HTR-8/SVneo (cell line): ENCODE data around the gene ZNF827.

Experiments
- DNase-seq: peaks from one replicate; pipeline ENCODE4 v3.0.0; 2011; ENCODE audit warnings: low spot score, mixed read lengths; ENCODE audit not compliant: insufficient read length
- FAIRE-seq: peaks from 2 replicates; lab custom pipeline; 2011; peaks lifted over from hg19 to GRCh38; lab: Jason Lieb, UNC

ZNF827 gene

GRCh38 chr4:145895056-145895455 is 43.6 kb downstream of the ZNF827 start:
- FAIRE-seq: no peak
- DNase-seq: no peak

- FAIRE-seq (no peak), DNase-seq (no peak)
Observed at GRCh38 chr4:145891958-145892357, 46.7 kb downstream of the ZNF827 start.

- DNase-seq (no peak), FAIRE-seq (no peak)
Observed at GRCh38 chr4:145890689-145891088, 47.9 kb downstream of the ZNF827 start.

GRCh38 chr4:145888393-145888792 is 50.2 kb downstream of the ZNF827 start:
- no peak for FAIRE-seq
- no peak for DNase-seq

- DNase-seq: no peak
- no peak for FAIRE-seq
Observed at GRCh38 chr4:145887241-145887991, 51.2 kb downstream of the ZNF827 start.

- DNase-seq: no peak
- FAIRE-seq: no peak
Observed at GRCh38 chr4:145886871-145887240, 51.8 kb downstream of the ZNF827 start.

GRCh38 chr4:145885666-145886065 is 53.0 kb downstream of the ZNF827 start:
- no peak for FAIRE-seq
- DNase-seq: no peak

DNA sequence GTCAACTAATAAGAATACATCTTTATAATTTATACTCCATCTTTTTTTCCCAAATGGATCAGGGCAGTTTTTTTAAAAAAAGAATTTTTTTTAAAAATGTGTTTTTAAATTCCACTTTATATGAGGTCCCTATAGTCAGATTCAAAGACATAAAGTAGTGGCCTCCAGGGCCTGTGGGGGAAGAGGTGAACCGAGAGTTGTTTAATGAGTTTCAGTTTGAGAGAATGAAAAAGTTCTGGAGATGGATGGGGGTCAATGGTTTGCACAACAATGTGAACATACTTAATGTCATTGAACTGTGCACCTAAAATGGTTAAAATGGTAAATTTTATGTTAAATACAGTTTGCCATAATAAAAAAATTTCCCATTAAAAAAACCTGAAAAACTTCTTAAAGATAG is 53.8 kb downstream of the ZNF827 start:
- DNase-seq (no peak), FAIRE-seq (no peak)

- FAIRE-seq (no peak), DNase-seq (no peak)
Observed at GRCh38 chr4:145883101-145883694, 55.4 kb downstream of the ZNF827 start.

DNA sequence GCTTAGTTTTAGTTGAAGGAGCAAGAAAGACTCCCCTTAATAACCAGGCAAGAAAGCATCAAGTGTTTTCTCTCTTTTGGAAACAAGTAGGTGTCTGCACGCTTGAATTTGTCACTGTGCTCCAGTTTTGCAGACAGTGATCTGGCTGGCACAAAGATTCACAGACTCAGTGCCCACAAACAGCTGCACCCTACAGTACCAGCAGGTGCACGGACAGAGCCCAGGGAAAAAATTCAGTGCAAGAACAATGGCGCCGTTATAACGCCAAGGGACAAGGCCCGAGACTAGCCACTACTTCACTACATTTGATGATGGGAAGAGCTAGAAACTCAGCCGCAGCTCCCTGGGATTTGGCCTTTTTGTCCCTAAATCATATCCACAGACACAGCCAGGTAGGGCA is 56.0 kb downstream of the ZNF827 start:
- FAIRE-seq: no peak
- DNase-seq: no peak

GRCh38 chr4:145881989-145882388 is 56.6 kb downstream of the ZNF827 start:
- DNase-seq: no peak
- FAIRE-seq: no peak

DNA sequence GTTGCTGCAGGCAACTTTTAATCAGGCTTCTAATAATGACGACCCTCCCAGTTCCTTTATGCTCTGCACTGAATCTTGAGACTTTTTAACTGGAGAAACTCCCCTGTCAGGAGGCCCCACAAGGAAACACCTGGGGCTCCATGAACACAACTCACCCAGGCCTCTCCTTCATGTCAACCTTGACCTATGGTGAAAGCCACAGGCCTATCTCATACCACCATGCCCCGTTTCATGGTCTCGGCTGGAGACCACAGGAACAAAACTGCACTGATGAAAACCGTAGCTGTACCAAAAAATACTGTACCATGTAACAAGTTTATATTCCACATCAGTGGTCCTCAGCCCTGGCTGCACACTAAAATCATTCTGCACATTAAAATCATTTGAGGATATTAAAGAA is 57.0 kb downstream of the ZNF827 start:
- FAIRE-seq (no peak), DNase-seq (no peak)

GRCh38 chr4:145880355-145880960 is 58.2 kb downstream of the ZNF827 start:
- DNase-seq (no peak), FAIRE-seq (no peak)

GRCh38 chr4:145879598-145879997 is 59.0 kb downstream of the ZNF827 start:
- no peak for DNase-seq
- no peak for FAIRE-seq

DNA sequence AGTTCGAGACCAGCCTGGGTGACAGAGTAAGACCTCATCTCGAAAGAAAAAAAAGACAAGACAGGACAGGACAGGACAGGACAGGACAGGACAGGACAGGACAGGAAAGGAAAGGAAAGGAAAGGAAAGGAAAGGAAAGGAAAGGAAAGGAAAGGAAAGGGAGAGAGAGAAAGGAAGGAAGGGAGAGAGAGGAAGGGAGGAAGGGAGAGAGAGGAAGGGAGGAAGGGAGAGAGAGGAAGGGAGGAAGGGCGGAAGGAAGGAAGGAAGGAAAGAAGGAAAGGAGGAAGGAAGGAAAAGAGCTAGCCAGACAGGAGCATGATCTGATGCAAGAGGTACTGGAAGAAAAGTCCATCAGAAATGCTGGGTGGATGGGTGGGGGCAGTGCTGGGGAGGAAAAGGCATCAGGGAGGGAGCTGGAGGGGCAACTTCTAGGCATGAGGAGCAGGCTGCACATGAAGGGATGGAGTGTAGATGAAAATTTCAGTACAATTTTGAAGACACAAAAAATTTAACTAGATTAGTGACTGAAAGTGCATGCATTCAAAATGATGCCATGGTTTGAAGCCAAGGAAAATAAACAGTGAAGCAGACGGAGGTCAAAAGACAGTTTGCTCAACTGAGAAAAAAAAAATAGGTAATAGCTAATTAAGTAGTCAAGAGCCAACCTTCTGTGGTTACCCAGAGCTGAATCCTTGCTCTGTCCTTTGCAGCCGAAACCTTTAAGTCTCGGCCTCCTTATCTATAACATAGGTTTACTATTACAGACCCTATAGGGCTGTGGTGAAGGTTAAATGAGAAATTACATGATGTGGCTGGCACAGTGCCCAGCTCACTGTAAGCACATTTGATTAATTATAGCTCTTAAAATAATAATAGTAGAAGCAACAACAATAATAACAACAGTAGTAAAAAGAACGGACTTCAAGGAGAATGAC is 59.9 kb downstream of the ZNF827 start:
- FAIRE-seq: no peak
- DNase-seq: no peak

DNA sequence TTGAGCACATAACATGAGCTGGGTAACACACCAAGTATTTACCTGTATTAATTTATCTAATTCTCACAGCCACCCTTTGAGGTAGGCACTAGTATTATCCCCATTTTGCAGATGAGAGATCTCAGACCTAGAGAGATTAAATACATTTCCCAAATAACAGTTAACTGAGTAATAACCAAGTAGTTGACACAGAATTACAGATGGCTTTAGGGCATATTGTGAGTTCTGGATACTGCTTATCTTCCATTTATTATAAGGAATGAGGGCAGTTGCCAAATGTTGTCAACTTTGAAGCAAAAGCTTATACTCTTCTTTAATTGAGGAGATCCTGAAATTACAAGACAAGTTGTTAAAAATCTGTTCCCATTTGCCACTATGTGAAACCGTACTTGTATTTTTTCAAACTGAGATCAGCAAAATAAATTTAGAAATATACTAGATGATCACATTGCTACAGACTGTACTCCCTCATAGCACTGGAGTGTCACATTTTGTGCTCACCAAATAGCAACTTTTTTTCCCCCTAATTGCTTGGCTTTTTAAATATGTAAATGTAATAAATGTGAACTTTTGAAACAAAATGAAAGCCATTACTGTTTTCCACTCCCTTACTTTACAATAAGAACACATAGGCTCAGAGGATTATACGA is 62.0 kb downstream of the ZNF827 start:
- no peak for FAIRE-seq
- no peak for DNase-seq

DNA sequence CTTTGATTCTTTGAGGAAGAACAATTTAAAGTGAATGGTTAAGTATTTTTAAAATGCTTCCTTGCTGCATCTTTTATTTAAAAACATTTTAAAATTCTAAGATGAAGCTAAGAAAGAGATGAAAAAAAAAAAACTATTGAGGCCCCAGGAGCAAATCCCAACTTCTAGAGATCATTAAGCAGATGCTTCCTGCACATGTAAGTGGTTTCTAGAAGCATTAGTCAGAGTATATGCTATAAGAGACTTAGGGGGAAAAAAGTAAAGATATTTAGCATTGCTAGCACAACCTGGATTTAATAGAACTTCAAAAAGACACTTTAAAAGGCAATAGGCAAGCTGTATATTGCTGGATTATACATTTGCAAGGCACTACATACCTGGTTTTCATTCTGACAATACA is 64.7 kb downstream of the ZNF827 start:
- FAIRE-seq (no peak), DNase-seq (no peak)

DNA sequence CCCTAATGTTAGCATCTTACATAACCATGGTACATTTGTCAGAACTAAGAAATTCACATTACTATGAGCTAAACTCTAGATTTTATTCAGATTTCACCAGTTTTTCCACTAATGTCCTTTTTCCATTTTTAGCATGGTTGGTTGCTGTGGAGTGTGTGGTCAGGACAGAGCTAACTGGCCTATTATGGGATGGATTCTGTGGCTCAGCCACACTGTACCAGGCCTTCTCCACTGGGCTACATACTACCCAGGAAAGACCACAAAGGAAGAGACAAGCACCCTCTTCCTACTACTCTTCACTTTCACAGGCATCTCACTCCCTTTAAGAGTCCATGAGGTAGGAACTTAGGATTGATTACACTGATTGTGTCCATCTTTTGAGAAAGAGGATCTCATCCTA is 67.4 kb downstream of the ZNF827 start:
- FAIRE-seq (no peak), DNase-seq (no peak)

DNA sequence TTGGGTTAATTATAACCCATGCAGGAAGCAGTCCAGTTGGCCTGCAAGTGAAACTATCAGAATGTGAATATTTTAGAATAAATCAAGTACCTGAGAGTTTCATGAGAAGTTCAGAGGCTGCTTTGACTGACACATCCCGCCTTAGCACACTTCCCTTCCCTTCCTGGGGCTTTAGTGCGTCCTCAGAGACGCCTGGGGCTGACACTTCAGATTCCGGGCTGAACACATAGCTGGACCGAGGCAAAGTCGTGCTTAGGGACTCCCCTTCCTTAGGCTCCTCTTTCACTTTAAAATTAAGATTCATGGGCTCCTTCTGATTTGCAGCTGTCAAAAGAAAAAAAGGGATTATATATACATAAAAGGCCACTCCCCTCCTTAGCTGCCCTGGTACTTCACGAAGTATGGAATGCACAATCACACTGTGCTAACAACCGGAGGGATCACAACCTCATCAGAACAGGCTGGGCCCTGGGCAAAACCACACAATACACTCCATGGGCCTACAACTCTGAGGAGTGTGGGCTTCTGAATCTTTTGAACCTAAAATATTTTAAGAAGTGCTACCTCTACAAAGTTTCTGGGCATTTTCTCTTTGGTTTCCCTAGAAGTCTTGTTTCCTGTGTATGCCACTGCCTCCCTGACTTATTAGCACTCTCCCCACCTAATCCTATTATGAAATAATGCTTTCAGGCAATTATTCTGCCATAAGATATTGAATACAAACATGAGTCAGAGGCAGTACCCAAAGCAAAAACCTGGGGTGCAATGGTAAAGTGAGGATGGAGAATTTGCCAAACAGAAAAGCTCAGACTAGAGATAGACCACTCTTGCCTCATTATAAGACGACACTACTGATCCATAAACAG is 68.2 kb downstream of the ZNF827 start:
- FAIRE-seq: no peak
- no peak for DNase-seq
